Measurements from ENCODE around the gene COL15A1. TPM values are rescaled to one million over a fixed set of nuclear protein-coding genes. Genes with fewer than 3 reads are reported as not detected.

COL15A1 gene
- polyA plus RNA-seq, 1 donor = 21.6 TPM

- no peak for DNase-seq
These were observed 30.0 kb upstream of the COL15A1 start for GRCh38 chr9:98913705-98914104.

GRCh38 chr9:98915599-98915998 lies 28.1 kb upstream of the COL15A1 start:
- DNase-seq = no peak

GRCh38 chr9:98916660-98917059 lies 27.0 kb upstream of the COL15A1 start:
- DNase-seq = peak; percentile 53

GRCh38 chr9:98917746-98918487 lies 25.8 kb upstream of the COL15A1 start:
- no peak for DNase-seq

- DNase-seq = no peak
These were observed 22.0 kb upstream of the COL15A1 start for GRCh38 chr9:98921732-98922131.

- no peak for DNase-seq
These were observed 20.8 kb upstream of the COL15A1 start for GRCh38 chr9:98922721-98923435.

GRCh38 chr9:98923451-98924123 lies 20.1 kb upstream of the COL15A1 start:
- DNase-seq = no peak

- no peak for DNase-seq
These were observed 18.5 kb upstream of the COL15A1 start for GRCh38 chr9:98924946-98925820.

- no peak for DNase-seq
These were observed 17.8 kb upstream of the COL15A1 start for GRCh38 chr9:98925956-98926355.

- no peak for DNase-seq
These were observed 16.0 kb upstream of the COL15A1 start for GRCh38 chr9:98927724-98928123.

GRCh38 chr9:98929071-98929470 lies 14.6 kb upstream of the COL15A1 start:
- DNase-seq = peak; percentile 30

- no peak for DNase-seq
These were observed 13.8 kb upstream of the COL15A1 start for GRCh38 chr9:98929895-98930341.

GRCh38 chr9:98930792-98931191 lies 12.9 kb upstream of the COL15A1 start:
- DNase-seq = no peak

- DNase-seq = no peak
These were observed 11.9 kb upstream of the COL15A1 start for GRCh38 chr9:98931600-98932389.

- DNase-seq = no peak
These were observed 10.5 kb upstream of the COL15A1 start for GRCh38 chr9:98933185-98933584.

GRCh38 chr9:98933890-98934289 lies 9.8 kb upstream of the COL15A1 start:
- DNase-seq = no peak

GRCh38 chr9:98935071-98935505 lies 8.6 kb upstream of the COL15A1 start:
- no peak for DNase-seq

- no peak for DNase-seq
These were observed 3.4 kb upstream of the COL15A1 start for GRCh38 chr9:98940276-98940675.

GRCh38 chr9:98941946-98942523 lies 1.7 kb upstream of the COL15A1 start:
- DNase-seq = no peak

- no peak for DNase-seq
These were observed 613 bp upstream of the COL15A1 start for GRCh38 chr9:98942906-98943681.
